Adipocyte (in vitro differentiated cells): ENCODE measurements around the gene CADPS2.
"Not testable (repeated sequence)": the region's sequence is repeated elsewhere in the genome, so short reads cannot be mapped to it uniquely, and the experiment has no call there.

ENCODE experiments used
- DNase-seq: peaks from one replicate; pipeline ENCODE4 v3.0.0-alpha.2; 2015; ENCODE audit warnings: low read depth
- H3K27me3 ChIP-seq: replicated peaks from 2 replicates; pipeline ENCODE4 v1.7.0; 2013; ENCODE audit warnings: mild to moderate bottlenecking, low read length, moderate library complexity; ENCODE audit not compliant: control insufficient read depth, insufficient read depth
- H3K36me3 ChIP-seq: 2 replicates; pipeline ENCODE4 v1.7.0; 2013; ENCODE audit warnings: low read length, mild to moderate bottlenecking, moderate library complexity; ENCODE audit not compliant: control insufficient read depth, insufficient read depth, severe bottlenecking
- H3K4me1 ChIP-seq: 2 replicates; pipeline ENCODE4 v1.7.0; 2013; ENCODE audit warnings: mild to moderate bottlenecking, low read length, moderate library complexity; ENCODE audit not compliant: control insufficient read depth, insufficient read depth
- H3K4me3 ChIP-seq: 2 replicates; pipeline ENCODE4 v1.7.0; 2013; ENCODE audit warnings: mild to moderate bottlenecking, low read length, moderate library complexity
- H3K9ac ChIP-seq: 2 replicates; pipeline ENCODE4 v1.7.0; 2013; ENCODE audit warnings: mild to moderate bottlenecking, low read length, moderate library complexity
- H3K9me3 ChIP-seq: 2 replicates; pipeline ENCODE4 v1.7.0; 2013; ENCODE audit warnings: mild to moderate bottlenecking, low read length, moderate library complexity; ENCODE audit not compliant: control insufficient read depth

Gene CADPS2

DNA sequence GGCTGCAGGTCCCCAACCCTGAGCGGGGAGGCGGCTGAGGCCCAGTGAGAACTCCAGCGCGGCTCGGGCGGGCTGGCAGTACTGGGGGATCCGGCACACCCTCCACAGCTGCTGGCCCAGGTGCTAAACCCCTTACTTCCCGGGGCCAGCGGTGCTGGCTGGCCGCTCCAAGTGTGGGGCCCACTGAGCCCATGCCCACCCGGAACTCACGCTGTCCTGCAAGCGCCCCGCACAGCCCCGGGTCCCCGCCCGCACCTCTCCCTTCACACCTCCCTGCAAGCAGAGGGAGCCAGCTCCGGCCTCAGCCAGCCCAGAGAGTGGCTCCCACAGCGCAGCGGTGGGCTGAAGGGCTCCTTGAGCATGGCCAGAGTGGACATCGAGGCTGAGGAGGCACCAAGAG, 212.3 kb downstream of the CADPS2 start:
- DNase-seq = no peak
- H3K9me3 ChIP-seq = no peaks in the 10 kb centered on the region
- no peaks in the 10 kb centered on the region for H3K36me3 ChIP-seq
- H3K27me3 ChIP-seq = no peaks in the 10 kb centered on the region
- peaks cover 12% of the 10 kb centered on the region for H3K4me1 ChIP-seq
- no peak overlapping the region for H3K9ac ChIP-seq
- peak overlapping the region; percentile 67 for H3K4me3 ChIP-seq

DNA sequence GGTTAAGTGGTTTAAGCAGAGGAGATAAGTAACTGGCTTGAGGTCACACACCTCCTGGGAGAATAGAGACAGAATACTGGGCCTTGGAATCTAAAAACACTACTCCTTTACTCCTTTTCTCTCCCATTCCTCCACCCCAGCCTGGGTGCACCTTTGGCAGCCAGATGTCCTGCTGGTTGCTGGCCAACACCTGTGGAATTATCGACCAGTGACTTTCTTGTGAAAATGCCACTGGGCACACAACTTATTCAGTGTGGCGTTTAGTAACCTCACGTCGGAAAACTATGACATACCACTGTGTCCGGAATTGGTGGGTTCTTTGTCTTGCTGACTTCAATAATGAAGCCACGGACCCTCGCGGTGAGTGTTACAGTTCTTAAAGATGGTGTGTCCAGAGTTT, 213.7 kb downstream of the CADPS2 start:
- no peaks in the 10 kb centered on the region for H3K9me3 ChIP-seq
- DNase-seq = no peak
- no peaks in the 10 kb centered on the region for H3K36me3 ChIP-seq

DNA sequence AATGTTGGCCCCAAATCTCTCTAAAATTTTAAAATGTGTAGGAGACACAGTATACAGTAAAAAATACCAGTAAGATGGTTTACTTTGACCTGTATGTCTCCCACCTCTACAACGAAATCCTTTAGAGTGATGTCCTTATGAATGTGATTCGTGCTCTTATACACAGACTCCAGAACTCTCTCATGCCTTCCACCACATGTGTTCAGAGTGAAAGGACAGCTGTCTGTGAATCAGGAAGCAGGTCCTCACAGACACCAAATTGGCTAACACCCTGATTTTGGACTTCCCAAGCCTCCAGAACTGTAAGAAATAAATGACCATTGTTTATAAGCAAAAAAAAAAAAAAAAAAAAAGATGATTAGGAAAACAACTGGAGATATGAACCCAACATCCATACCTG, 222.5 kb downstream of the CADPS2 start:
- H3K4me3 ChIP-seq = no peak overlapping the region
- no peaks in the 10 kb centered on the region for H3K9me3 ChIP-seq
- no peak overlapping the region for H3K9ac ChIP-seq
- H3K27me3 ChIP-seq = no peaks in the 10 kb centered on the region
- DNase-seq = no peak
- no peaks in the 10 kb centered on the region for H3K4me1 ChIP-seq
- H3K36me3 ChIP-seq = no peaks in the 10 kb centered on the region

More for the DNA sequence above, 213.7 kb downstream of the CADPS2 start:
- H3K4me3 ChIP-seq = no peak overlapping the region
- H3K4me1 ChIP-seq = peaks cover 12% of the 10 kb centered on the region
- no peak overlapping the region for H3K9ac ChIP-seq
- no peaks in the 10 kb centered on the region for H3K27me3 ChIP-seq

DNA sequence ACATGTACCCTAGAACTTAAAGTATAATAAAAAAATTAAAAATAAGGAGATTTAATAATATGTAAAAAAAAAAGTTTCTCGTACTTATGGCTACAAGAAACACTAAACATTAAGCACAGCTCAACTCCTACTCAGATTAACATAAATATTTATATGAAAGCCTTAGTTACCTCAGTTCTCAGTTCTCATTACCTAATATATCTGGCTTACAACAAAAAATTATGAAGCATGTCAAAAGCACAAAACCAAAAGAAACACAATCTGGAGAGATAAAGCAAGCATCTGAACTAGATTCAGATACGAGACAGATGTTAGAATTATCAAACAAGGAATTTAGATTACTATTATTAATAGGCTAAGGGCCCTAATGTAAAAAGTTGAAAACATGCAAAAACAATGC, 227.4 kb downstream of the CADPS2 start:
- no peaks in the 10 kb centered on the region for H3K27me3 ChIP-seq
- no peaks in the 10 kb centered on the region for H3K36me3 ChIP-seq
- H3K4me1 ChIP-seq = no peaks in the 10 kb centered on the region
- no peak for DNase-seq
- no peak overlapping the region for H3K4me3 ChIP-seq
- H3K9ac ChIP-seq = no peak overlapping the region
- no peaks in the 10 kb centered on the region for H3K9me3 ChIP-seq

DNA sequence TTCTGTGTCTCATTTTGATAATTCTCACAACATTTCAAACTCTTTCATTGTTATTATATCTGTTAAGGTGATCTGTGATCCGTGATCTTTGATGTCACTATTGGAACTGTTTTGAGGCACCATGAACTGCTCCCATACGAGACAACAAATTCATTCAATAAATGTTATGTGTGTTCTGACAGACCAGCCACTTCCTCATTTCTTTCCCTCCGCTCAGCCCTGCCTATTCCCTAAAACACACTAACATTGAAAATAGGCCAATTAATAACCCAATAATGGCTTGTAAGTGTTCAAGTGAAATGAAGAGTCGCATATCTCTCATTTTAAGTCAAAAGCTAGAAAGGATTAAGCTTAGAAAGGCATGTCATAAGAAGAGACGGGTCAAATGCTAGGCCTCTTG, 232.6 kb downstream of the CADPS2 start:
- no peaks in the 10 kb centered on the region for H3K27me3 ChIP-seq
- no peak overlapping the region for H3K4me3 ChIP-seq
- no peaks in the 10 kb centered on the region for H3K9me3 ChIP-seq
- no peak for DNase-seq
- H3K4me1 ChIP-seq = peaks cover 5% of the 10 kb centered on the region
- no peak overlapping the region for H3K9ac ChIP-seq
- no peaks in the 10 kb centered on the region for H3K36me3 ChIP-seq

DNA sequence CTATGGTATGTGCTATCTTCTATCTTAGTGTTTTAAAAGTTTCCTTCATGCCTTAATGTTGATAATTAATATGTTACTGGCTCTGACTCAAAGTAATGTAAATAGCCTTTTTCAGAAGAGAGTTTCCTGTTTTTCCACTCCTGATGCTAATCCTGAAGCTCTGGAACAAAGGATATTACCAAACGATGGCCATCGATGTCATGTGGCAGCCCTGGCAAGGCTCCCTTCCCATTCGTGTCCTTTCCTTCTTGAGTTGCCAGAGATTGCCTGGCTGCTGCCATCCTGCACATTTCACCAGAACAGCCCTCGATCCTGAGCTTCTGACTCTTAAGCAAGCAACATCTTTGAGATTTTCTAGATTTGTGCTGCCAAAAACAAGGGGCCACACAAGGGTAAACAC, 233.4 kb downstream of the CADPS2 start:
- no peaks in the 10 kb centered on the region for H3K36me3 ChIP-seq
- no peak for DNase-seq
- H3K4me3 ChIP-seq = no peak overlapping the region
- H3K9me3 ChIP-seq = no peaks in the 10 kb centered on the region
- no peaks in the 10 kb centered on the region for H3K27me3 ChIP-seq
- H3K4me1 ChIP-seq = peaks cover 5% of the 10 kb centered on the region
- no peak overlapping the region for H3K9ac ChIP-seq

DNA sequence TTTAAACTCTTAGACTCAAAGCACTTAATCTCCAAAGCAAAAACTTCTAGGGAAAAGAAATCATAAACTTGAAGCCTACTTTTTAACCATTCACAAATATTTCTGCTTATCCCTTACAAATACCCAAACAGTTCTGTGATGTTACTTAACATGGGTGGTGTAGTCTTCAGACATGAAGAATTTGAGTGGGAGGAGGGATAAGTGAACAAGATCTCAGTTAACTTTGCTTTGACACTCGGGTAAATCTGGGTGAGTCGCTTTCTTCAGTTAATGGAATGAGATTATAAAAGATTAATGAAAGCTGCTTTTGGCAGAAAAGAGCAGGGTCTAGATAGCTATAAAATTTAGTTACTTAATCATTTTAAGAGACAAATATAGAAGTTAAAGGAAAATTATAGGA, 234.8 kb downstream of the CADPS2 start:
- Histone ChIP-seq H3K4me1 (peaks cover 5% of the 10 kb centered on the region), H3K4me3 (no peak overlapping the region), H3K36me3 (no peaks in the 10 kb centered on the region), H3K9ac (no peak overlapping the region), H3K27me3 (no peaks in the 10 kb centered on the region), H3K9me3 (no peaks in the 10 kb centered on the region)
- peak; percentile 10 for DNase-seq

DNA sequence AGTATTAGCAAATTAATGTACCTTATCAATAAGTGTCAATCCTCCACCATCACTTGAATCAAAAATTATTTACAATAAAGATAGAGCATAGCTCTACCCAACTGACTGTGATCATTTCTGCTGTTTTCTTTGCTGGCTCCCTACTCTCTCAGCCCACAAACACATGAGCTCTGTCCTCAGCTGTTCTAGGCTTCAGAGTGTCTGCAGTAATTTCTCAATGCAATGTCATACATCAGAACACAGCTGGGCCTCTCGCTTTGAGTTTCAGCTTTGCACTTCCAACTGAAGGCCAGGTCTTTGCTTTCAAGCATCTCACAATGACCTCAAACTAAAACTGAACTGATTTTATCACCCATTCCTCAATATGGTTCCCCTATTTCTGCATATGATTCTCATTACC, 243.0 kb downstream of the CADPS2 start:
- DNase-seq = no peak
- no peak overlapping the region for H3K4me3 ChIP-seq
- H3K9me3 ChIP-seq = no peaks in the 10 kb centered on the region
- no peaks in the 10 kb centered on the region for H3K4me1 ChIP-seq
- no peak overlapping the region for H3K9ac ChIP-seq
- H3K27me3 ChIP-seq = no peaks in the 10 kb centered on the region
- H3K36me3 ChIP-seq = no peaks in the 10 kb centered on the region

DNA sequence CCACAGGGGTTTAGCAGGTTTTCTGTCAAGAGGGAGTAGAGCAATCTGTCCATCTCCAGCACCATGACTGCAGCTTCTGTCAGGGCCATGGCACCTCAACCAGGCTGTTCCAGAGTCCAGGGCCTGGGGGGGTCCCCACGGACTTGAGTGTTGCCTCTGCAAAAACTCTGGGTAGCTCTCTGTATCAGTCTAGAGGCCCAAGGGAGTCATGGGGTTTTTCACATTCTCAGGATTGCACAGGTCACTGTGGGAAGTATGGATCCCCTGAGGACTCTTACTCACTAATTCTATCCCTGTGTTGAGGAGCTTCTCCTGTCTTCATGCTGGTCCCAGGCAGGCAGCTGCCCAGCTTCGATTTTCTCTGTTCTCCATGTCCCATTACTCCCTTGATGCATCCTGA, 247.8 kb downstream of the CADPS2 start:
- DNase-seq = no peak
- Histone ChIP-seq H3K4me3 (no peak overlapping the region), H3K36me3 (no peaks in the 10 kb centered on the region), H3K27me3 (no peaks in the 10 kb centered on the region), H3K4me1 (no peaks in the 10 kb centered on the region), H3K9me3 (no peaks in the 10 kb centered on the region), H3K9ac (no peak overlapping the region)

DNA sequence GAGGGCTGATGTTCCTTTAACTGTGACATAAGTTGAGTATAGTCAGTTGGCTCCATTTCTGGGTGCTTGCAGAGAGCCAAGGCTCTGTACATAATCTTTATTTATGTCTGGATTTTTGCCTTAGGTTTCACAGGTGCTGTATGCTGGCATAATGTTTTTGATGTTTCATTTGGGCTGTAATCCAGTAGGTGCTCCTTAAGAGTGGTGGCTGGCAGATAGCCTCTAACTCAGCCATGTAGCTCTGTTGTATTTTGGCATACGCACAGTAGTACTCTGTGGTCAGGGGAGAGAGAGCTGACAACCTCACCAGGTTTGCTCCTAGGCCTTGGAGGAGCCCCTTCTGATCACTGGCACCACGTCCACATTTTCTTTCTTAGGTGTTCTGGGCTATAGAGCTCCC, 248.5 kb downstream of the CADPS2 start:
- no peak overlapping the region for H3K4me3 ChIP-seq
- no peaks in the 10 kb centered on the region for H3K36me3 ChIP-seq
- H3K4me1 ChIP-seq = no peaks in the 10 kb centered on the region
- H3K9me3 ChIP-seq = no peaks in the 10 kb centered on the region
- DNase-seq = no peak
- H3K27me3 ChIP-seq = no peaks in the 10 kb centered on the region
- no peak overlapping the region for H3K9ac ChIP-seq

DNA sequence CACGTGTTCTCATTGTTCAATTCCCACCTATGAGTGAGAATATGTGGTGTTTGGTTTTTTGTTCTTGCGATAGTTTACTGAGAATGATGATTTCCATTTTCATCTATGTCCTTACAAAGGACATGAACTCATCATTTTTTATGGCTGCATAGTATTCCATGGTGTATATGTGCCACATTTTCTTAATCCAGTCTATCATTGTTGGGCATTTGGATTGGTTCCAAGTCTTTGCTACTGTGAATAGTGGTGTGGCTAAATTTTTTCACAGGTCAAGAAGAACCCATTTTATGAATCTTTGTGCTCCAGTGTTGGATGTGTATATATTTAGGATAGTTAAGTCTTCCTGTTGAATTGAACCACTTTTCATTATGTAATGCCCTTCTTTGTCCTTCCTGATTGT, 250.8 kb downstream of the CADPS2 start:
- H3K4me3 ChIP-seq, H3K9me3 ChIP-seq, DNase-seq: not testable (repeated sequence)

DNA sequence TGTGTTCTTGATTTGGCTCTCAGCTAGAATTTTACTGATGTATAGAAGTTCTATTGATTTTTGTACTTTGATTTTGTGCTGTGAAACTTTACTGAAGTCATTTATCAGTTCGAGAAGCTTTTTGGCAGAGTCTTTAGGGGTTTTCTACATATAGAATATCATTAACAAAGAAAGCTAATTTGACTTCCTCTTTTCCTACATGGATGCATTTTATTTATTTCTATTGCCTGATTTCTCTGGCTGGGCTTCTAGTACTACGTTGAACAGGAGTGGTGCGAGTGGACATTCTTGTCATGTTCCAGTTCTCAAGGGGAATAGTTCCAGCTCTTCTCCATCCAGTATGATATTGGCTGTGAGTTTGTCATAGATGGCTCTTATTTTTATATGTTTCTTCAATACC, 252.8 kb downstream of the CADPS2 start:
- Histone ChIP-seq H3K9me3 (no peaks in the 10 kb centered on the region), H3K9ac (no peak overlapping the region), H3K4me3 (no peak overlapping the region), H3K36me3 (no peaks in the 10 kb centered on the region), H3K4me1 (peaks cover 6% of the 10 kb centered on the region), H3K27me3 (no peaks in the 10 kb centered on the region)
- DNase-seq = no peak

More for the DNA sequence above, 250.8 kb downstream of the CADPS2 start:
- not testable (repeated sequence) for H3K27me3 ChIP-seq, H3K4me1 ChIP-seq, H3K9ac ChIP-seq, H3K36me3 ChIP-seq
